SK-N-SH treated with all-trans-retinoic acid at 6 μM for 48 hours (cell line): Measurements from ENCODE around the gene RIC8A.

Experiments used
- ATAC-seq: fragments of 200-7000 bp; cut with Tn5 transposase; 3 replicates; pipeline ENCODE4 v1.9.1; 2020; ENCODE audit warnings: mild to moderate bottlenecking, moderate library complexity
- ARNTL ChIP-seq: fragments of 450-650 bp; formaldehyde crosslinking; IDR thresholded peaks from 2 replicates; pipeline ENCODE4 v1.5.0; 2020; ENCODE audit warnings: low read depth, mild to moderate bottlenecking, moderate library complexity, borderline replicate concordance
- CREB5 ChIP-seq: fragments of 250-450 bp; sonication (Bioruptor Pico); IDR thresholded peaks from 2 replicates; pipeline ENCODE4 v1.5.1; 2020; ENCODE audit warnings: low read depth, mild to moderate bottlenecking, moderate library complexity
- CSDC2 ChIP-seq: fragments of 250-450 bp; sonication (Bioruptor Pico); IDR thresholded peaks from 2 replicates; pipeline ENCODE4 v1.5.0; 2020; ENCODE audit warnings: mild to moderate bottlenecking, moderate library complexity
- CSRNP3 ChIP-seq: fragments of 250-450 bp; sonication (Bioruptor Pico); IDR thresholded peaks from 2 replicates; pipeline ENCODE4 v1.5.1; 2021; ENCODE audit warnings: mild to moderate bottlenecking, moderate library complexity
- GLIS3 ChIP-seq: fragments of 250-450 bp; sonication (Bioruptor Pico); IDR thresholded peaks from 2 replicates; pipeline ENCODE4 v1.5.0; 2020; ENCODE audit warnings: mild to moderate bottlenecking, moderate library complexity
- ISL1 ChIP-seq: fragments of 250-450 bp; sonication (Bioruptor Pico); IDR thresholded peaks from 2 replicates; pipeline ENCODE4 v2.1.2; 2022; ENCODE audit warnings: mild to moderate bottlenecking, moderate library complexity
- OSR1 ChIP-seq: fragments of 250-450 bp; sonication (Bioruptor Pico); IDR thresholded peaks from 2 replicates; pipeline ENCODE4 v1.8.0; 2022; ENCODE audit warnings: moderate library complexity, mild to moderate bottlenecking, inconsistent platforms
- PATZ1 ChIP-seq: fragments of 250-450 bp; sonication (Bioruptor Pico); IDR thresholded peaks from 2 replicates; pipeline ENCODE4 v1.8.0; 2020; ENCODE audit warnings: mild to moderate bottlenecking, moderate library complexity, borderline replicate concordance
- PPARA ChIP-seq: fragments of 250-450 bp; sonication (Bioruptor Pico); IDR thresholded peaks from 2 replicates; pipeline ENCODE4 v1.5.0; 2020; ENCODE audit warnings: mild to moderate bottlenecking, borderline replicate concordance
- RARB ChIP-seq: fragments of 250-450 bp; sonication (Bioruptor Pico); IDR thresholded peaks from 2 replicates; pipeline ENCODE4 v1.8.0; 2021; ENCODE audit warnings: mild to moderate bottlenecking, moderate library complexity
- SNAI2 ChIP-seq: fragments of 250-450 bp; sonication (Bioruptor Pico); IDR thresholded peaks from 2 replicates; pipeline ENCODE4 v1.5.0; 2020; ENCODE audit warnings: mild to moderate bottlenecking, moderate library complexity
- TCF4 ChIP-seq: fragments of 250-450 bp; sonication (Bioruptor Pico); IDR thresholded peaks from 2 replicates; pipeline ENCODE4 v1.8.0; 2021; ENCODE audit warnings: mild to moderate bottlenecking, moderate library complexity, borderline replicate concordance
- TOX ChIP-seq: fragments of 250-450 bp; sonication (Bioruptor Pico); IDR thresholded peaks from 2 replicates; pipeline ENCODE4 v1.8.0; 2021; ENCODE audit warnings: mild to moderate bottlenecking, moderate library complexity, borderline replicate concordance
- TSHZ2 ChIP-seq: fragments of 250-450 bp; sonication (Bioruptor Pico); IDR thresholded peaks from 2 replicates; pipeline ENCODE4 v1.5.0; 2020; ENCODE audit warnings: mild to moderate bottlenecking, moderate library complexity
- ZC3H10 ChIP-seq: fragments of 250-450 bp; sonication (Bioruptor Pico); IDR thresholded peaks from 2 replicates; pipeline ENCODE4 v1.5.1; 2021; ENCODE audit warnings: mild to moderate bottlenecking, moderate library complexity
- ZFP3 ChIP-seq: fragments of 250-450 bp; sonication (Bioruptor Pico); IDR thresholded peaks from 2 replicates; pipeline ENCODE4 v1.5.0; 2020; ENCODE audit warnings: mild to moderate bottlenecking, moderate library complexity
- ZFP30 ChIP-seq: fragments of 450-650 bp; formaldehyde crosslinking; IDR thresholded peaks from 2 replicates; pipeline ENCODE4 v1.5.0; 2022; ENCODE audit warnings: mild to moderate bottlenecking, moderate library complexity
- ZNF565 ChIP-seq: fragments of 450-650 bp; formaldehyde crosslinking; conservative IDR thresholded peaks from 2 replicates; pipeline ENCODE4 v1.5.0; 2020; ENCODE audit warnings: low read depth, mild to moderate bottlenecking, moderate library complexity
- ZNF70 ChIP-seq: fragments of 450-650 bp; formaldehyde crosslinking; IDR thresholded peaks from 2 replicates; pipeline ENCODE4 v1.5.0; 2020; ENCODE audit warnings: mild to moderate bottlenecking, moderate library complexity
- ZNF8 ChIP-seq: fragments of 450-650 bp; formaldehyde crosslinking; IDR thresholded peaks from 2 replicates; pipeline ENCODE4 v1.5.0; 2020; ENCODE audit warnings: mild to moderate bottlenecking, moderate library complexity

RIC8A gene

GRCh38 chr11:206526-207207 lies 841 bp upstream of the RIC8A start:
- no peak for ATAC-seq
- TF ChIP-seq ARNTL (CRISPR knock-in tag): no peak
- TF ChIP-seq OSR1: no peak
- no peak for TF ChIP-seq CSRNP3 (CRISPR knock-in tag)
- no peak for TF ChIP-seq PATZ1 (CRISPR knock-in tag)
- no peak for TF ChIP-seq TSHZ2 (CRISPR knock-in tag)
- no peak for TF ChIP-seq ZFP30 (CRISPR knock-in tag)
- TF ChIP-seq TOX (CRISPR knock-in tag): no peak
- TF ChIP-seq RARB: no peak
- TF ChIP-seq ZNF70: no peak
- TF ChIP-seq GLIS3 (CRISPR knock-in tag): no peak
- TF ChIP-seq ZNF565: no peak
- TF ChIP-seq CREB5: no peak
- no peak for TF ChIP-seq ZFP3 (CRISPR knock-in tag)
- no peak for TF ChIP-seq ISL1 (CRISPR knock-in tag)
- no peak for TF ChIP-seq ZC3H10 (CRISPR knock-in tag)
- no peak for TF ChIP-seq PPARA (CRISPR knock-in tag)
- no peak for TF ChIP-seq CSDC2
- no peak for TF ChIP-seq SNAI2 (CRISPR knock-in tag)
- TF ChIP-seq ZNF8 (CRISPR knock-in tag): no peak
- TF ChIP-seq, all 23 proteins: peak for 0

- TF ChIP-seq SNAI2 (CRISPR knock-in tag) (no peak), TCF4 (CRISPR knock-in tag) (no peak), ZNF565 (no peak), CREB5 (no peak), TSHZ2 (CRISPR knock-in tag) (no peak), ZNF70 (no peak), ZC3H10 (CRISPR knock-in tag) (no peak), ZFP3 (CRISPR knock-in tag) (no peak), ZFP30 (CRISPR knock-in tag) (no peak), PPARA (CRISPR knock-in tag) (no peak)
- ATAC-seq: peak; percentile 24
Measured at GRCh38 chr11:207863-208180, 314 bp downstream of the RIC8A start.
